ENCODE results near the gene BLVRA. TPM values are rescaled to one million over a fixed set of nuclear protein-coding genes. Genes with fewer than 3 reads are reported as not detected.

BLVRA gene
- total RNA-seq, 1 donor from 2014 or later: 37.8 TPM

DNA sequence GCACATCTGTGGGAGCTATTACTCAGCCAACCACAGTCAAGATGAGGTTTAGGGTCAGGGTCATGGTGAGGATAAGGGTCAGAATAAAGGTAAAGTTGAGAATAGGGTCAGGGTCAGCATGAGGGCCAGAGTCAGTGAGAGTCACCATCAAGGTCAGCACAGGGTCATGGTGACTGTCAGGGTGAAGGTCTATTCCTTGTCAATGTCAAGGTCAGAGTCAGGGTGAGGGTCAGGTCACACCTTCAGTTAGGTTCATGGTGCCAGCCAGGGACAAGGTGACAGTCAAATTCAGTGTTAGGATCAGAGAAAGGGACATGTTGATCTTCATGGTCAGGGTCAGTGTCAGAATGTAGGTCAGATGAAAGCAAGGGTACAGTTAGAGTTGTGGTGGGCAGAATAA lies 96.7 kb downstream of the BLVRA start:
- no peak for DNase-seq (ENCODE audit: low read depth)

DNA sequence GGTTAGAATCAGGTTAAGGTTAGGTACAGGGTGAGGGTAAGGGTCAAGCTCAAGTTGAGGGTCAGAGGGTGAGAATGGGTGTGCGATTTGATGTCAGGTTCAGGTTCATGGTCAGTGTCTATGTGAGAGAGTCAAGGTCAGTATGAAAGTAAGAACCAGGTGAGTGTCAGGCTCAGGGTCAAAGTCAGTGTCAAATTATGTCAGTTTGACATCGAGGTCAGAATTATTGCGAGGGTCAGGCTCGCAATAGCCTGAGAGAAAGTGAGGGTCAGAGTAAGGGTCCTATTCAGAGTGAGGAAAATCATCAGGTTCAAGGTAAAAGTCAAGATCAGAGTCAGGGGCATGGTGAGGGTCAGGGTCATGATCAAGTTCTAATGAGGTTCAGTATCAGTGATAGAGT lies 97.8 kb downstream of the BLVRA start:
- DNase-seq (ENCODE audit: low read depth): no peak

Other genes with a start within 250 kb of the BLVRA start
- 17.7 and 19.9 TPM in 2 replicates for gene STK17A, start 175.6 kb upstream of the BLVRA start, total RNA-seq
- gene COA1, start 29.2 kb upstream of the BLVRA start, total RNA-seq: 65.0 and 77.8 TPM in 2 replicates
- gene MRPS24, start 110.8 kb downstream of the BLVRA start, total RNA-seq: 173 and 200 TPM in 2 replicates
- gene URGCP, start 147.9 kb downstream of the BLVRA start, total RNA-seq: 33.8 and 41.6 TPM in 2 replicates
- gene UBE2D4, start 167.8 kb downstream of the BLVRA start, total RNA-seq: 63.4 and 70.0 TPM in 2 replicates
- not detected in 2 replicates for gene SPDYE1, start 239.2 kb downstream of the BLVRA start, total RNA-seq

All from myocyte (in vitro differentiated cells).